CD4-positive, alpha-beta T cell treated with Interleukin-2 at 100 ng/mL for 4 hours (primary cell): Measurements from ENCODE around the gene VPS33B.
"Not testable (repeated sequence)": the region's sequence is repeated elsewhere in the genome, so short reads cannot be mapped to it uniquely, and the experiment has no call there.

Source experiments
- DNase-seq: peaks from one replicate; pipeline ENCODE4 v3.0.0-alpha.2; 2020; ENCODE audit warnings: low spot score

The VPS33B gene

DNA sequence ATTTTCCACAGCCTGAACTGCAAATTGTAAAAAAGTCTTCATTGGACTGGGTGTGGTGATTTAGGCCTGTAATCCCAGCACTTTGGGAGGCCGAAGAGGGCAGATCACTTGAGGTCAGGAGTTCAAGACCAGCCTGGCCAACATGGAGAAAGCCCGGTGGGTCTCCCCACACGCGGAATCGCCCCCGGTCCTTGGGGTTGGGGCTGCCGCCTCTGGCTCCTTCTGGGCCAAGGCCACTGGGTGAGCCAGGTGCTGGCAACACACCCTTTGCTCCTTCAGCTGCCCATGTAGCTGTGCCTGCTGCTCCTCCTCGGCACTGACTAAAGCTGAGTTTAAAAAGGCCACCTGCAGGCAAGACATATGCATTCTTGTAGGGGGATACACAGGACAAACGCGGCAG, 9.4 kb upstream of the VPS33B start:
- DNase-seq, result no peak

DNA sequence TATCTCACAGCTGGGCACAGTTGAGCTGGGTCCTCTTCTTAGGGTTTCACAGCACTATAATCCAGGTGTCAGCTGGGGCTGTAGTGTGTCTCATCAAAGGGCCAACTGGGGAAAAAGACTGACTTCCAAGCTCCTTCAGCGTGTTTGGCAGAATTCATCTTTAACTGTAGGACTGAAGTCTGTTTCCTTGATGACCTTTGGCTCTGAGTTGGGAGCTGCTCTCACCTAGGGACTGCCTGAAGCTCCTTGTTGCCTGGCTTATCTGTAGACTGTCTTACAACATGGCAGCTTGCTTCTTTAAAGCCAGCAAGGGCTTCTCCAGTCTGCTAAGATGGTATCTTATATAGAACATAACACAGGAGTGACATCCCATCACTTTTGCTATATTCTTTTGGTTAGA, 5.3 kb upstream of the VPS33B start:
- no peak for DNase-seq

GRCh38 chr15:91023720-91024119, 1.3 kb upstream of the VPS33B start:
- no peak for DNase-seq

DNA sequence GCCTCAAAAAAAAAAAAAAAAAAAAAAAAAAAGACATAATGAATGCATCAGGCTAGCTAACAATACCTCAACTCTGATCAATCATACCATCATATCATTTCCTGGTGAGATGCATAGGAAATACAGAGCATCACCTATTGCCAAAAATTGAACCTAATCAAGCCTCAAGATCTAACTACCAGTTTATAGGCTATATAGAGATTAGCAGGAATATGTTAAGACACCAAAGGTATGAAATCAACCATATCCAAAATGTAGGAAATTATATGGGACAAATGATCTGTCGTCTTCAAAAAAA, 387 bp upstream of the VPS33B start:
- DNase-seq, result no peak

DNA sequence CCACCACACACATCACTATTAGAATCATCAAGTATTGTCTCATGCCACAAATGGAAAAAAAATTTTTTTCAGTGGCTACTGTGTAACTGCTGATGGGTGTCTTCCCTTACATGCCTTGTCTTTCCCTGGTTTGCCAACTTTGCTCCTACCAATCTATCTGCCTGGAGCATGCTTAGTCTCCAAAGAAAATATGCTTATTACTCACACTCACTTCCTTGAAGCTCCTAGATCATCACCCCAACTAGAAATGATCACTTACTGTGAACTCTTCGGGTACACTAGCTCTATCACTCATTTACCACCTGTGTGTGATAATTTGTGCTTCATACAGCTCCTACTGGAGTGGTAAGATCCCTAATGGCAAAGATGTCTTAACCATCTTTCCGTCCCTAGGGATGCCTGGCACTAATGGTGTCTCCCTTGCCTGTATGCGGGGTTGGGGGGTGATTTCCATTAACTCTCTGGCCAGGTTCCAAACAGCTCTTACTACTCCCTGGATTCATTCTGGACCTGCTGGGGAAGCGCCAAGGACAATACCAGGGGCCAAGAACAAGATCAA, 799 bp downstream of the VPS33B start:
- no peak for DNase-seq

DNA sequence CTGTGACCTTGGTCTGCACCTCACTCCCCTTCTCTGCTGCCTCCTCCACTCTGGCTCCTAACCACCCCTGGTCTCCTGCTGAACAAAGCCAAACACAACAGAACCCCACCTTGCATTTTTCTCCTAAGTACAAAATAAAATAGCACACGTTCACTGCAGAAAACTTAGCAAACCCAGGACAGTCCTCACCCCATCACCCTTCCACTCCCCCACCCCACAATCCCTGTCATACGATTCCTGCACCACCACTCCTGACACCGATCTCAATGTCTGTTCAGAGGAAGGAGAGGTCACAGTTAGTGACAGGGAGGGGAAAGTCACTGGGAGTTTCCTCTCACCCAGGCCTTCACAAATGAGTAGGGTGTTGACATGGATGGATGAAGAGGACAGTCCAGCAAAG, 4.2 kb downstream of the VPS33B start:
- DNase-seq, result no peak

GRCh38 chr15:91017716-91018115, 4.7 kb downstream of the VPS33B start:
- no peak for DNase-seq

DNA sequence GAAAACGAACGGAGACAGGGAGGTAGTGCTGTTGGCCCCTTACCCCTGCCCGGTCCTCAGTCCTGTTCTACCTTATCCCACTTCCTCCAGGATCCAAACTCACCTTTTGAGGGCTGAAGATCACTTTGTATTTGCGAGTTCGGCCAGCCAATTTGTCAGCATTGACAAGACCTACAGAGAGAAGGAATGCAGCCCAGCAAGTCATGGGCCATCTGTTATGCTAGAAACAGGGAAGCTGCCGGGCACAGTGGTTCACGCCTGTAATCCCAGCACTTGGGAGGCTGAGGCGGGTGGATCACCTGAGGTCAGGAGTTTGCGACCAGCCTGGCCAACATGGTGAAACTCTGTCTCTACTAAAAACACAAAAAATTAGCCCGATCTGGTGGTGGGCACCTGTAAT, 8.7 kb downstream of the VPS33B start:
- not testable (repeated sequence) for DNase-seq

GRCh38 chr15:91007266-91007665, 15.1 kb downstream of the VPS33B start:
- DNase-seq, result no peak

- no peak for DNase-seq
These were observed 21.2 kb downstream of the VPS33B start for GRCh38 chr15:91001209-91001608.

DNA sequence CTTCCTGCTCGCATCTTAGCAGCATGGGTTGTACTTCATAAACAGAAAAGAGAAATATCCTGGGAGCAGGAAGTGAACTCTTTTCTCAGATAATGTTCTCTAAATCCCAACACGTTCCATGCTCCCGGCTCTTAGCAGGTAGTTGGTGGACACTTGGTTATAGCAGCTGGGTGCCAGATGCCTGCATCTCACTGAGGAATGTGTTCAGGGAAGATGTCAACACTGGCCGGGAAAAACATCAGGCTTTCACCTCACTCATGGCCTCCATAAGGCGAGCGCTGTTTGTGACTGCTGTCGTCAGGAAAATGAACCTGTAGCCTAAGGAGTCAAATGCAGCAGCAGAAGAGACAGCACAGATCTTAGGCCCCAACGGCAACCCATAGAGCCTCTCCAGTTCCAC, 23.7 kb downstream of the VPS33B start:
- no peak for DNase-seq

- peak; percentile 96 for DNase-seq
These were observed 27.7 kb downstream of the VPS33B start, which contains the start of gene PRC1 for GRCh38 chr15:90994417-90995311. Gene PRC1, minus strand, starts transcription at chr15:90994535. Its CDS starts 118 bp downstream, at chr15:90994417.

GRCh38 chr15:90994059-90994416, 28.4 kb downstream of the VPS33B start:
- no peak for DNase-seq

GRCh38 chr15:90991587-90992285, 30.7 kb downstream of the VPS33B start:
- DNase-seq, result no peak

DNA sequence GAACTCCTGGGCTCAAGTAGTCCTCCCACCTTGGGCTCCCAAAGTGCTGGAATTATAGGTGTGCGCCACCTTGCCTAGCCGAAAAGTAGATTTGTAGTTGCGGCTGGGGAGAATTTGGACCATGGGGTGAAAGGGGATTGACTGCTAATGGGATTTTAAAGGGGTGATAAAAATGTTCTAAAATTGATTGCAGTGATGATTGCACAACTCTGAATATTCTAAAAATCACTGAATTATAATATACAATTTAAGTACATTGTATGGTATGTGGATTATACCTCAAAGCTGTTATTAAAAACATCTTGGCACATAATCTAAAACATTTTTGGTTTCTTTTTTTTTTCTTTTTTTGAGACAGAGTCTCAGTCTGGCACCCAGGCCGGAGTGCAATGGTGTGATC, 31.9 kb downstream of the VPS33B start:
- DNase-seq, result no peak

- DNase-seq, result no peak
These were observed 33.2 kb downstream of the VPS33B start for GRCh38 chr15:90989040-90989768.

- no peak for DNase-seq
These were observed 34.1 kb downstream of the VPS33B start for GRCh38 chr15:90988296-90988695.

- no peak for DNase-seq
These were observed 34.7 kb downstream of the VPS33B start for GRCh38 chr15:90987561-90988141.

- no peak for DNase-seq
These were observed 35.4 kb downstream of the VPS33B start for GRCh38 chr15:90986790-90987507.

DNA sequence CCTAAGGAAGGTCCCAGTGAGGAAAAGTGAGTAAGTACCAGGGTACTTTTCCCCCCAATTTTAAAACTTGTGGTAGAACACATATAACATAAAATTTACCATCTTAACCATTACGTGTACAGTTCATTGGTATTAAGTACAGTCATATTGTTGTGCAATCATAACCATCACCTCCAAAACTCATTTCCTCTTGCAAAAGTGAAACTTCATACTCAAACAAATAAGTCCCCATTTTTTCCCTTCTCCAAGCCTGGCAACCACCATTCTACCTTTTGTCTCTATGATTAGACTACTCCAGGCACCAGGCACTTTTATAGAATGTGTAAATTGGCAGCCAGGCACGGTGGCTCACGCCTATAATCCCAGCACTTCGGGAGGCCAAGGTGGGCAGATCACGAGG, 40.3 kb downstream of the VPS33B start:
- DNase-seq, result no peak

DNA sequence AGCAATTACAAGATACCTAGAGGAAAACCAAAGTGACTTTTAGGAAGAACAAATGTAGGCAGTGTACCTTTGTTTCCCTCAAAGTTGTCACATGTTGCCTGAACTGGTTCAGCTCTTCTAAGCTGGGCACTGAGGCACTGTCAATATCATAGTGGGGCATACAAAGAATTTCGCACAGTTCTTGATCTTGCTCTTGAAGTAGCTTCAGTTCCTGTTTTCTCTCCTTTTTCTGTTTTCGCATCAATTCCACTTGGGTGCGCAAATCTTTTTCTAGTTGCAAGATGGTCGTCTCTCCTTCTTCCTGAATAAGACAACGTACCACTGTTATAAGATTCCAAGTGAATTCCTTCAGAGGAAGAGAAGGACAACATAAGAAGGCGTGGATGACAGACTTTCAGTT, 40.7 kb downstream of the VPS33B start:
- DNase-seq, result no peak

GRCh38 chr15:90979582-90979981, 42.8 kb downstream of the VPS33B start:
- no peak for DNase-seq
